ENCODE data around the gene THSD4.

THSD4 gene

GRCh38 chr15:71114887-71115566 lies at the start of gene THSD4:
THSD4 (plus strand) TSS chr15:71115471.
- peak; percentile 46 to 53 for DNase-seq

GRCh38 chr15:71066983-71067382 lies 48.3 kb upstream of the THSD4 start:
- DNase-seq = no peak

- DNase-seq = no peak
Measured at GRCh38 chr15:71069693-71070092, 45.6 kb upstream of the THSD4 start.

- DNase-seq = no peak
Measured at GRCh38 chr15:71071529-71071928, 43.7 kb upstream of the THSD4 start.

DNA sequence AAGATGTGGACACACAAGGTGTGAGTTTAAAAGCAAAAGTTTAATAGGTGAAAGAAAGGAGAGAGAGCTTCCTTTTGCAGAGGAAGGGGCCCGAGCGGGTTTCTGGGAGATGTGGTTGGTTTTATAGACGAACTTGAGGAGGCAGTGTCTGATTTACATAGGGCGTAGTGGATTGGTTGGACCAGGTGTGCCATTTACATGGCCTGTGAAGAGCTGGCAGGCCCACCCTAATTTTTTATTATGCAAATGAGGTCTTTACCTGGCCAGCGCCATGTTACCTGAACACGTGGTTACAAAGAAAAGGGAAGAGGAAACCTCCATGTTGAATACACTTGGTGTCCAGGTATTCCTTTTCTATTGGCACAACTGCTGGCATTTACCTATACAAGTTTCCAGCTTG lies 42.8 kb upstream of the THSD4 start:
- no peak for DNase-seq

GRCh38 chr15:71078506-71079207 lies 36.6 kb upstream of the THSD4 start:
- no peak for DNase-seq

DNA sequence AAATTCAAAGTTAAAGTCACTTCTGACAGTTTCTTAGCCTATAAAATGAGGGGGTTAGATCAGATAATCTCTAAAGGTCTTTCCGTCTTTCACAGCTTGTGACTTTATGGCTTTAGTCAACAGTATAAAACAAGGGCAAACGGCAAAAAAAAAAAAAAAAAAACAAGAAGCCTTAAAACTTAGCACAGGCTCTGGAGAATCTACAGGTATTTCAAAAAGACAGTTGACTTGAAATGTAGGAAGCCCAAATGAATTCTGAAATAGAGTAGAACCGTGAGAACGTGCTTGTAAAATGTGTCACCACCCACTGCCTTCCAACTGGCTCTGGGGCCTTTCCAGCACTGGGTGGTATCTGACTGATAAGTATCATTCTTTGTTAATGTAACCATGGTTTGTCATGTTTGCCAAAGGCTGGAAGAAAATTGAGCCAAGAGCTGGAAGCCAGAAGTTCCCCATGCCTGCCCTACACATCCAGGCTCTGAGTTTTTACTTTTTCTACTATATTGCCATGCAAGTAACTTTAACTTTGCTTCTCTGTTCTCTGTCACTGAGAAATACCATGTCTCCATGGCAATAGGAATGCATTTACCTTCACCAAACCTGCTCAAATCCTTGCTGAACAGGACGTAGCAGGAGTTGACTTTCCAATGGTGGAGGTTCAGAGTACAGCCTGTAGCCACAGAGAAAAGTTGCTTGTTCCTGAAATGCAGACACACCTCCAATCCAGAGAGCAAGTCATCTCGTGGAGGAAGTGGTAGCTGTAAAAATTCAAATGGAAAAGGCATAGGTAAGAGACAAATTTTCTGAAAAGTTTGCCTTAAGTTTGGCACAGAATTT lies 35.8 kb upstream of the THSD4 start:
- no peak for DNase-seq

GRCh38 chr15:71080166-71080565 lies 35.1 kb upstream of the THSD4 start:
- no peak for DNase-seq

GRCh38 chr15:71080705-71081104 lies 34.6 kb upstream of the THSD4 start:
- no peak for DNase-seq

DNA sequence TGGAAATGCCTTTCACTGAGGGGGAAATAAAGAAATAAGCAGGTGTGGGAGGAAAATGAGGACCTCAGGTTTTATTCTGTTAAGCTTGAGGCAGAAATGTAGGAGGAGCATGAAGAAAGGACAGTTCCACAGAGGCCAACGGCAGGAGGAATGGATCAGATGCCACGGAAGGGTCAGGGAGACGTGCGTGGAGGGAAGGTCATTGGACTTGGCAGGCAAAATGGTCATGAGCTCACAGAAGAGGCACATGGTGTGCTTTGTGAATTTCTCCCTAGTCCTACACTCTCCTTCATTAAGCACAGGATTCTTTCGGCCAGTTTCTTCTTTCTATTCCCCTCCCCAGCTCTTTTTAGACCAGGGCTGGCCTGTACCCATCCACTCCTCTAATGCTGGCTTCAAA lies 32.5 kb upstream of the THSD4 start:
- no peak for DNase-seq

- no peak for DNase-seq
Measured at GRCh38 chr15:71083349-71083748, 31.9 kb upstream of the THSD4 start.

- DNase-seq = no peak
Measured at GRCh38 chr15:71084264-71084663, 31.0 kb upstream of the THSD4 start.

DNA sequence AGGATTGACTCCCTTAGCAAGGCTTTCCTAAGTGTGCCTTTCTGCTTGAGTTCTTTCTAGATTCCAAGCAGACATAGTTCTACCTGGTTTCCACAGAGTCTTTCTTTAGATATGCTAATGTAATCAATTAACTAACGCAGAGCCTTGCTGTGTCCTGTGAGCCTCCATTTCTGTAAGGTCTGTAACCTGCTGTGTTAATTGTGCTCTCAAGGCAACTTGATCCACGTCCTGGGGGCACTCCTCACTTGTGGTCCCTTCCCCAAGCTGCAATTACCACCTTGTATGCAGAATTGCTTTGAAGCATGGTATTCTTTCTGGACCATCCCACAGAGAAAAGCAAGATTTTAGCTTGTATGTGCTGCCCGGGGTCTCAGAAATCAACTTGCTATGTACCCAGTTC lies 29.5 kb upstream of the THSD4 start:
- DNase-seq = no peak

DNA sequence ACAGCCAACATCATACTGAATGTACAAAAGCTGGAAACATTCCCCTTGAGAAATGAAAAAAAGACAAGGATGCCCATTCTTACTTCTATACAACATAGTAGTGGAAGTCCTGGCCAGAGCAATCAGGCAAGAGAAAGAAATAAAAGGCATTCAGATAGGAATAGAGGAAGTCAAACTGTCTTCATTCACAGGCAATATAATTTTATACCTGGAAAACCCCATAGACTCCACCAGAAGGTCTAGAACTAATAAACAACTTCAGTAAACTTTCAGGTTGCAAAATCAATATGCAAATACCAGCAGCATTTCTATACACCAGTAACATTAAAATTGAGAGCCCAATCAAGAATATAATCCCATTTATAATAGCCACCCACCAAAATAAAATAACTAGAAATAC lies 27.1 kb upstream of the THSD4 start:
- DNase-seq = no peak

DNA sequence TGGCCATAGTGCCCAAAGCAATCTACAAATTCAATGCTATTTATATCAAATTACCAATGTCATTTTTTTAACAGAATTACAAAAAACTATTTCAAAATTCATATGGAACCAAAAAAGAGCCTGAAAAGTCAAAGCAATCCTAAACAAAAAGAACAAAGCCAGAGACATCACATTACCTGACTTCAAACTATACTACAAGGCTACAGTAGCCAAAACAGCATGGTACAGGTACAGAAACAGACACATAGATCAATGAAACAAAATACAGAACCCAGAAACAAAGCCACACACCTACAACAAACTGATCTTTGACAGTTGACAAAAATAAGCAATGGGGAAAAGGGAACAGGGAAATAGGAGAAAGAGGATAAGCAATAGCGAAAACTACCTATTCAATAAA lies 26.6 kb upstream of the THSD4 start:
- no peak for DNase-seq

DNA sequence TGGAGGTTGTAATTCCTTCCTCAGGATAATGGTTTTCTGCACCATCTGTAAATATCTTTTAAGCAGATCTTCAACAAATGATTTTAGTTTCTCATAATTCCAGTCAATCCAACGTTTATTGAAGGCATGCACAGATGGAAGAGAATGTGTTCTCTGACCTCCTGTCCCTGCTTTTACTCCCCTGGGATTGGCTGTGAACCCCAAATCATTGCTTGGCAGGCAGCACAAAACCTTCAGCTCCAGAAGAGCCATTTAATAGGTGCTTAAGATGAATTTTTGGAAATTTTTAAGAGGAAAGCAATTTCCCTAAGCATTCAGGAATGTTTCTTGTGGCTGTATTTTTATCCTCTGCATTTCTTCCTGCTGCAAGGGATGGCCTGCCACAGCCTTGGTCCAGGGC lies 25.5 kb upstream of the THSD4 start:
- DNase-seq = no peak

GRCh38 chr15:71091601-71092000 lies 23.7 kb upstream of the THSD4 start:
- no peak for DNase-seq

- DNase-seq = no peak
Measured at GRCh38 chr15:71092056-71092600, 23.1 kb upstream of the THSD4 start.

GRCh38 chr15:71093054-71094024 lies 21.9 kb upstream of the THSD4 start:
- DNase-seq = peak; percentile 12 to 66

DNA sequence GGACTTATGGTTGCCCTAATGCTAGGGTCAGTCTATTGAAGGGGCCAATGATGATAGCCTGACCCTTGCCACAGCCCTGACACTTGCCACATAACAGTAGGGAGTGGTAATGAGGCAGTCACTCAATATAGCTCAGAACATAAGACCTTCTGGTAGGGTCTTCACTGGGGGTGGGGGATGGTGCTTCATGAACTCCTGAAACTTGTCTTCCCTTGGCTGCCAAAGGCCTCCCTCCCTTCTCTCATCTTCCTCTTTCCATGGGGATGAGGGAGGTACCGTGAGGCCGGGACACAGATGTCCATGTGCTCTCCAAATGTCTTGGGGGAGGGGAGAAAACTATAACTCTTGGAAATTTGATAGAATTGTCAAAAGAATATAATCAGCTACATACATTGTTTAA lies 21.1 kb upstream of the THSD4 start:
- DNase-seq = no peak

DNA sequence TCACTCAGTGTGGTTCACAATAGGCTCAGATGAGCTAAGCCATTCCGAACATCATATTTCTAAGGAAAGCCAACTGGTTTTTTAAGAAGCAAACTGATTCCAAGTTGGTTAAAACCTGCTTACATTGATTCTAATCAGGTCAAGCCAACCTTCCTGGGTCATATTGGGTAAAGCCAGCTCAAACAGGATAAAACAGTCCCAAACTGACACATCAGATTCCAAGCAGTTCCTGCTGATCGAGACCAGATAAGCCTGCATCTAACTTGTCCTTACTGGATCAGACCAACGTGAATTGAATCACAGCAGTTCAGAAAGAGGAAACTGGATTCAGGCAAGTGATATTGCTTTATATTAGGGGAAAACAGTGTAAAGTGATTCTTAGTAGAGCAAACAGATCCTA lies 18.6 kb upstream of the THSD4 start:
- no peak for DNase-seq

GRCh38 chr15:71097890-71098289 lies 17.4 kb upstream of the THSD4 start:
- no peak for DNase-seq

All from NCI-H2081 (cell line).